B cell (primary cell): ENCODE results near the gene SUGP2. TPM values are rescaled to one million over a fixed set of nuclear protein-coding genes. Genes with fewer than 3 reads are reported as not detected.

Source experiments
- ATAC-seq: fragments of 200-7000 bp; cut with Tn5 transposase; one replicate; pipeline ENCODE4 v1.10.0; 2021; ENCODE audit warnings: low read depth, mild to moderate bottlenecking, moderate number of reproducible peaks, moderate library complexity
- CTCF ChIA-PET: fragments of 350-600 bp; sonication (Branson Sonifier 250); formaldehyde crosslinking; loops from one replicate; lab custom pipeline; 2021; ENCODE audit warnings: antibody characterized with exemption, inconsistent platforms; lab: Charles Lee
- POLR2A ChIA-PET: fragments of 350-600 bp; sonication (Branson Sonifier 250); formaldehyde crosslinking; loops from one replicate; lab custom pipeline; 2021; ENCODE audit warnings: antibody characterized with exemption; lab: Charles Lee
- DNase-seq: peaks from one replicate; pipeline ENCODE4 v3.0.0; 2013
- H2AFZ ChIP-seq: 2 replicates; pipeline ENCODE4 v1.6.1; 2012; ENCODE audit warnings: mild to moderate bottlenecking, low read depth, low read length; ENCODE audit not compliant: insufficient read depth, poor library complexity, severe bottlenecking
- H3K27ac ChIP-seq, 2 donors: 1 replicate in 1 of 2; 2 replicates in 1 of 2; pipeline ENCODE4 v1.5.1; 2012 to 2013; ENCODE audit warnings: low read length in 2 of 2, mild to moderate bottlenecking in 2 of 2, moderate library complexity in 1 of 2
- H3K27me3 ChIP-seq, 4 experiments: fragments of 200-600 bp in 1 of 4; sonication (generic) in 1 of 4; replicated peaks in 1 of 4; 1 replicate in 2 of 4; 2 replicates in 2 of 4; pipeline versions ENCODE4 v1.6.1 to v1.7.0; 2013 to 2016; ENCODE audit warnings: low read length in 3 of 4, mild to moderate bottlenecking in 2 of 4, mixed read lengths in 1 of 4, moderate library complexity in 1 of 4; ENCODE audit not compliant: insufficient read depth in 4 of 4, control insufficient read depth in 3 of 4; ENCODE audit errors: control extremely low read depth in 1 of 4
- H3K36me3 ChIP-seq, 2 experiments: replicated peaks in 1 of 2; 1 replicate in 1 of 2; 2 replicates in 1 of 2; pipeline versions ENCODE4 v1.6.1 to v1.7.1; 2013; ENCODE audit warnings: low read length in 1 of 2; ENCODE audit not compliant: insufficient read depth in 2 of 2, control insufficient read depth in 1 of 2; ENCODE audit errors: control extremely low read depth in 1 of 2, extremely low read depth in 1 of 2
- H3K4me1 ChIP-seq, 2 donors: fragments of 200-600 bp in 1 of 2; sonication (generic) in 1 of 2; 1 replicate in 1 of 2; 2 replicates in 1 of 2; pipeline versions ENCODE4 v1.5.1 to v1.6.1; 2013 to 2017; ENCODE audit warnings: low read length in 2 of 2; ENCODE audit not compliant: control insufficient read depth in 2 of 2, insufficient read depth in 2 of 2
- H3K4me2 ChIP-seq: replicated peaks from 2 replicates; pipeline ENCODE3; 2012; ENCODE audit warnings: mild to moderate bottlenecking, low read depth, low read length; ENCODE audit not compliant: poor library complexity, severe bottlenecking
- H3K4me3 ChIP-seq, 5 experiments: fragments of 200-600 bp in 1 of 5; sonication (generic) in 1 of 5; 1 replicate in 3 of 5; 2 replicates in 2 of 5; pipeline versions ENCODE4 v1.5.1 to v1.7.0; 2011 to 2016; ENCODE audit warnings: low read length in 4 of 5, mild to moderate bottlenecking in 4 of 5, low read depth in 2 of 5, control low read depth in 1 of 5, moderate library complexity in 1 of 5; ENCODE audit not compliant: insufficient read depth in 1 of 5; ENCODE audit errors: control extremely low read depth in 1 of 5, extremely low read depth in 1 of 5
- H3K79me2 ChIP-seq: fragments of 200-600 bp; sonication (generic); one replicate; pipeline ENCODE4 v1.6.0; 2016; ENCODE audit warnings: low read length; ENCODE audit not compliant: control insufficient read depth, insufficient read depth
- H3K9ac ChIP-seq: fragments of 200-600 bp; sonication (generic); 2 replicates; pipeline ENCODE4 v1.6.1; 2017; ENCODE audit warnings: mild to moderate bottlenecking, low read length, moderate library complexity
- H3K9me3 ChIP-seq, 3 donors: one replicate each; pipeline versions ENCODE4 v1.6.1 to v1.7.1; 2013; ENCODE audit warnings: low read length in 2 of 3; ENCODE audit not compliant: control insufficient read depth in 2 of 3, insufficient read depth in 1 of 3; ENCODE audit errors: control extremely low read depth in 1 of 3
- H4K20me1 ChIP-seq: 2 replicates; pipeline ENCODE4 v1.6.0; 2012; ENCODE audit warnings: mild to moderate bottlenecking, low read length; ENCODE audit not compliant: insufficient read depth, control insufficient read depth, poor library complexity, severe bottlenecking
- H3K27ac Mint-ChIP-seq: one replicate; pipeline ENCODE4 v1.8.0; 2021; ENCODE audit warnings: mixed read lengths
- H3K27me3 Mint-ChIP-seq: one replicate; pipeline ENCODE4 v1.8.0; 2021; ENCODE audit warnings: mixed read lengths
- H3K4me1 Mint-ChIP-seq: one replicate; pipeline ENCODE4 v1.8.0; 2021; ENCODE audit warnings: mixed read lengths
- H3K4me3 Mint-ChIP-seq: one replicate; pipeline ENCODE4 v1.8.0; 2021; ENCODE audit warnings: mixed read lengths
- H3K9me3 Mint-ChIP-seq: one replicate; pipeline ENCODE4 v1.8.0; 2022; ENCODE audit warnings: mixed read lengths; ENCODE audit not compliant: insufficient read depth
- EZH2 ChIP-seq: IDR thresholded peaks from 2 replicates; pipeline ENCODE4 v1.6.1; 2012; ENCODE audit warnings: borderline replicate concordance, low read depth, mild to moderate bottlenecking, moderate library complexity, low read length; ENCODE audit not compliant: insufficient read depth, poor library complexity, severe bottlenecking
- WGBS: methylation state at CpG from one replicate; pipeline ENCODE4 v1.1.5; 2013; ENCODE audit warnings: missing lambda C conversion rate; ENCODE audit not compliant: insufficient coverage; 5-methylcytosine and 5-hydroxymethylcytosine counted together
- intact Hi-C: fragments of 100-400 bp; cut with micrococcal nuclease; formaldehyde crosslinking; loops from one replicate; pipeline ENCODE4 v1.10.0; 2022
- polyA plus RNA-seq: library from polyadenylated mRNA; depleted of rRNA; stranded (reverse); fragments of >200 nt; gene quantifications from 2 replicates; pipeline ENCODE4 v1.2.3, GENCODE V29; 2012
- total RNA-seq, 2 donors: library from RNA; stranded (reverse); fragments of 120-200 nt in 1 of 2; gene quantifications; 1 replicate in 1 of 2; 2 replicates in 1 of 2; pipeline versions ENCODE4 v1.2.3 to v1.2.4, GENCODE V29; 2013 to 2022
- TF ChIP-seq, protein P1 (sequence below): fragments of 200-600 bp; IDR thresholded peaks from one replicate; pipeline ENCODE4 v1.8.0; 2022; ENCODE audit warnings: antibody characterized with exemption, mild to moderate bottlenecking

Gene SUGP2
- total and polyA plus RNA-seq, 2 donors (not counting 1 experiment from before 2014, with no cell fraction given) = 132 to 154 TPM

DNA sequence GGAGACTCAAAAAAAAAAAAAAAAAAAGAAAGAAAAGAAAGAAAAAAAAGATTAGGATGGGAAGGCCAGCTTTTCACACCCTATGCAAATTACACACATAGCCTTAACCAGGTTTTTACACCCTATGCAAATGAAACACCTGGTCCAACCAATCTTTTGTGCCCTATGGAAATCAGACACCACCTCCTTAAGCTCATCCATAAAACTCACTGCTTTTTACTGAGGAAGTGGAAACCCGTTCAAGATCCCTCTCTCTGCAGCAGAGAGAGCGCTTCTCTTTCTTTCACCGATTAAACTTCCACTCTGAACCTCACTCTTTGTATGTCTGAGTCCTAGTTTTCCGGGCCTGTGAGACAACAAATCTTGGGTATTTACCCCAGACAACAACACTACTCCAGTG lies 67.0 kb downstream of the SUGP2 start:
- POLR2A ChIA-PET = interaction anchor here (0.5 kb wide), 2 partner anchors 207 to 1456 kb away, joined by 3 to 6 read pairs; no protein-coding TSS in a partner anchor
- ATAC-seq = no peak
- H3K4me2 ChIP-seq = no peak overlapping the region
- H3K4me3 ChIP-seq = no peak overlapping the region
- TF ChIP-seq, protein P1, sequence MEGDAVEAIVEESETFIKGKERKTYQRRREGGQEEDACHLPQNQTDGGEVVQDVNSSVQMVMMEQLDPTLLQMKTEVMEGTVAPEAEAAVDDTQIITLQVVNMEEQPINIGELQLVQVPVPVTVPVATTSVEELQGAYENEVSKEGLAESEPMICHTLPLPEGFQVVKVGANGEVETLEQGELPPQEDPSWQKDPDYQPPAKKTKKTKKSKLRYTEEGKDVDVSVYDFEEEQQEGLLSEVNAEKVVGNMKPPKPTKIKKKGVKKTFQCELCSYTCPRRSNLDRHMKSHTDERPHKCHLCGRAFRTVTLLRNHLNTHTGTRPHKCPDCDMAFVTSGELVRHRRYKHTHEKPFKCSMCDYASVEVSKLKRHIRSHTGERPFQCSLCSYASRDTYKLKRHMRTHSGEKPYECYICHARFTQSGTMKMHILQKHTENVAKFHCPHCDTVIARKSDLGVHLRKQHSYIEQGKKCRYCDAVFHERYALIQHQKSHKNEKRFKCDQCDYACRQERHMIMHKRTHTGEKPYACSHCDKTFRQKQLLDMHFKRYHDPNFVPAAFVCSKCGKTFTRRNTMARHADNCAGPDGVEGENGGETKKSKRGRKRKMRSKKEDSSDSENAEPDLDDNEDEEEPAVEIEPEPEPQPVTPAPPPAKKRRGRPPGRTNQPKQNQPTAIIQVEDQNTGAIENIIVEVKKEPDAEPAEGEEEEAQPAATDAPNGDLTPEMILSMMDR = no peak
- TF ChIP-seq EZH2 = no peak
- DNase-seq = no peak
- peaks cover 0 to 13% (median 2%) of the 10 kb centered on the region in 4 experiments for H3K27me3 ChIP-seq
- H3K79me2 ChIP-seq = no peaks in the 10 kb centered on the region
- H2AFZ ChIP-seq = no peak overlapping the region
- H3K27ac ChIP-seq = no peak overlapping the region
- no peak overlapping the region for H3K27ac Mint-ChIP-seq
- intact Hi-C loops = no loop called here
- CTCF ChIA-PET = interaction anchor here (0.6 kb wide), 1 partner anchor 311 kb away, joined by 3 read pairs; no protein-coding TSS in a partner anchor
- H3K4me3 Mint-ChIP-seq = no peak overlapping the region
- WGBS = 100% methylated on average over 1 of the region's 4 CpGs
- H3K9me3 ChIP-seq = peaks cover 0 to 10% (median 0%) of the 10 kb centered on the region in 3 donors
- peaks cover 18% of the 10 kb centered on the region for H3K27me3 Mint-ChIP-seq
- no peaks in the 10 kb centered on the region for H4K20me1 ChIP-seq
- no peak overlapping the region for H3K9ac ChIP-seq
- H3K9me3 Mint-ChIP-seq = no peaks in the 10 kb centered on the region
- H3K4me1 ChIP-seq = peaks cover 7% of the 10 kb centered on the region in 2 donors
- H3K4me1 Mint-ChIP-seq = peaks cover 8% of the 10 kb centered on the region
- no peaks in the 10 kb centered on the region for H3K36me3 ChIP-seq

- no peaks in the 10 kb centered on the region for H3K9me3 Mint-ChIP-seq
- H3K36me3 ChIP-seq = no peaks in the 10 kb centered on the region
- no peaks in the 10 kb centered on the region for H3K79me2 ChIP-seq
- peaks cover 16% of the 10 kb centered on the region for H3K27me3 Mint-ChIP-seq
- intact Hi-C loops = no loop called here
- no peaks in the 10 kb centered on the region for H4K20me1 ChIP-seq
- no peak overlapping the region for H3K27ac Mint-ChIP-seq
- H3K4me2 ChIP-seq = no peak overlapping the region
- peaks cover 10% of the 10 kb centered on the region for H3K4me1 Mint-ChIP-seq
- CTCF ChIA-PET = no interaction called here
- TF ChIP-seq, protein P1 = no peak
- TF ChIP-seq EZH2 = no peak
- peaks cover 7% of the 10 kb centered on the region in 2 donors for H3K4me1 ChIP-seq
- H3K9me3 ChIP-seq = peaks cover 0 to 10% (median 0%) of the 10 kb centered on the region in 3 donors
- DNase-seq = no peak
- no peak overlapping the region for H3K4me3 ChIP-seq
- peaks cover 0 to 14% (median 2%) of the 10 kb centered on the region in 4 experiments for H3K27me3 ChIP-seq
- ATAC-seq = no peak
- WGBS = 100% methylated on average over 2 of the region's 9 CpGs
- no peak overlapping the region for H3K4me3 Mint-ChIP-seq
- no peak overlapping the region for H3K27ac ChIP-seq
- H2AFZ ChIP-seq = no peak overlapping the region
- POLR2A ChIA-PET = no interaction called here
- H3K9ac ChIP-seq = no peak overlapping the region
Measured at GRCh38 chr19:18964121-18964520, 69.2 kb downstream of the SUGP2 start.
